NCI-H345 treated with DMSO at 0.1 percent for 48 hours (cell line): ENCODE results near the gene FRMD3.

Experiments
- DNase-seq: peaks from one replicate; lab custom pipeline; 2025; ENCODE audit not compliant: unreplicated experiment; lab: John Stamatoyannopoulos, UW

Gene FRMD3

DNA sequence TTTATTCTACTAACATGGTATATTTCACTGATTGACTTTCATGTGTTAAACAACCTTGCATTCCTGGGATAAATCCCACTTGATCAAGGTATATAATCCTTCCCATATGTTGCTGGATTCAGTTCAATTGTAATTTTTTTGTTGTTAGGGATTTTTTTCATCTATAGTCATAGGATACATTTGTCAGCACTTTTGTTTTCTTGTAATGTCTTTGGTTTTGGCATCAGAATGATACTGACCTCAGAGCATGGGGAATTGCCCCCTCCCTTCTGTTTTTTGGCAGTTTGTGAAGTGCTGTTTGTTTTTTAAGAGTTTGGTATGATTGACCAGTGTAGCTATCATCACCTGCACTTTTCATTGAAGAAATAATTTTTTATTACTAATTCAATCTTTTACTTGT is 298.5 kb downstream of the FRMD3 start:
- no peak for DNase-seq

DNA sequence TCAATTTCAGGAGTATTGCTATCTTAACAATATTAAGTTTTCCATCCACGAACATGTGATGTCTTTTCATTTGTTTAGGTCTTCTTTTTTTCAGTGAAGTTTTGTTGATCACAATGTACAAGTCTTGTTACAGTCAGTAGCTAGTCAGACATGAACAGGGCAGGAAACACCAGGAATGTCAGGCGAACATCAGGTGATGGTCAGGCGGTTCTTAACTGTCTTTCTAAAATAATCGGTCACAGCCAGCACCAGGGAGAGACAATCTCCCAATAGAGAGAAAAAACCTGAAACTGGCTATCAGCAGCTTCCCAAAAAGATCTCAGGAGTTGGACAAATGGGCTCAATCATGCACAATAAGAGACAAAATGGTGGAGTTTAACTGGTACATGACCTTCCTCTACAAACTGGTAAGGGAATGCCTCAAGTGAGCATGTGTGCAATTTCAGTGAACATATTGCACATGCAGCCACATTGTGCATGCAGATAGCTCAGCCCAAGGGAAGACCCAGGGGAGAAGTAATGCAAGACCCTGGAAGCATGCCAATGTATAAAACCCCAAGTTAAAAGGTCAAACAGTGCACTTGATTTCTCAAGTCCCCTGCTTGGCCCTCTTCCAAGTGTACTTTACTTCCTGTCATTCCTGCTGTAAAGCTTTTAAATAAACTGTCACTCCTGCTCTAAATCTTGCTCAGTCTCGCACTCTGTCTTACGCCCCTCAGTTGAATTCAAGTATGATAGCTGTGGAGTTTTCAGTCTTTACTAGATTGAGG is 299.1 kb downstream of the FRMD3 start:
- peak; percentile 18 for DNase-seq

DNA sequence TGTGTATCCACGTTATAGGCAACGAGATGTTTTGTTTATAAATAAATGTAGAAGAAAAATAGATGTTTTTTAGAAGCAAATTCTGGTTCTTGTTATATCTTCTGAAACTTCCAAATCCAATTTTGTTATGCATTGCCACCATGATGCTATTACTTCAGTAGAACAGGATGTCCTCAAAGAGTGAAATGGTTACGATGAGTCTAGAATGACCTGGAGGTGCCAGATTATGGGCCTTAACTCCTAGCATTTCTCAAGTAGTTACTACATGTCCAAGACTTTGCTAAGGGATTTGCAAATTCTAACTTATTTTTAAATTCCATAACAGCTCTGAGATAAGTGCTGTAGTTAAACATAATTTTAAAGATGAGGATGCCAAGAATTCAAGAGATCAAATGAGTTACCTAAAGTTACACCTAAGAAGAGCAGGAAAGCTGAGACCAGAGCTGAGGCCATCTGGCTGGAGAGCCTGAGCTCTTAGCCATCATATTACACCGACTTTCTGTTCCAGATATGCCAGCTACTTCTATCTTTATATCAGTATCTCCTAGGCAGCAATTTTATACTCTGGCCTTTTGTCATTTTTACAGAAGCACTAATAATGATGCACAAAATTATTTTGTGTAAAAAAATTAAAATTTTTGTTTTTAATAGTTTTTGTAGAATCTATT is 302.0 kb downstream of the FRMD3 start:
- DNase-seq = no peak

DNA sequence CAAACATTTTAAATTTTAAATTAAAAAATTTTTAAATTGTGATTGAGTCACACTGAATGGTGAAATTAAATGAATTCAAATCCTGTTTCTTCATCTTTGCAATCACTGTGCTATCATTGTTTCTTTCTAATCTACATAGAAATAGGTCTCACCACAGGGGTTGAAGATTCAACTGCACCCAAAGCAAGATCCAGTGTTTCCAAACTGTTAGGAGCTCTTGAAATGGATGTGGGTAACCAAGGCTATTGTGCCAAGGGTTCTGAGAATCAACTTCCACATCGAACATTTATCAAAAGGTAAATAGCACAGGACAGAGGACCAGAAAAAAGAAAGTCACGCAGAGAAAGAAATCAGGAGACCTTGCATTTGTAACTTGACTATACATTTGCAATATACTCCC is 302.7 kb downstream of the FRMD3 start:
- DNase-seq = no peak

DNA sequence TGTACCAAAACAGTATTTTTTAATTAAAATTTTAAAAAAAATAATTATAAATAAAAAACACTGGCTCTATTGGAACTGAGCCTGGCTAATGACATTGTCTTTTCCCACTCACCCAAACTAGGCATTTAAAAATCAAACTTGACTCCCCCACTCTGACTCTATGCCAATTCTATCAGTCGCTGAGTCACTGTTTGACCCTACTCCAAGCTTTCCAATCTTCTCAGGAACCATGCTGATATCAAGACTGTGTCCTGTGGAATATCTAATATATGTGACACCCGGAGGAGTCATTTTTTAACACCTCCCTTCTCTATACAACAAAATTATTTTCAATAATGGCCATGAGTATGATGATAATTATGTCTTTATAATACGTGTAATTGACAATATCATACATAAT is 303.7 kb downstream of the FRMD3 start:
- DNase-seq = no peak

DNA sequence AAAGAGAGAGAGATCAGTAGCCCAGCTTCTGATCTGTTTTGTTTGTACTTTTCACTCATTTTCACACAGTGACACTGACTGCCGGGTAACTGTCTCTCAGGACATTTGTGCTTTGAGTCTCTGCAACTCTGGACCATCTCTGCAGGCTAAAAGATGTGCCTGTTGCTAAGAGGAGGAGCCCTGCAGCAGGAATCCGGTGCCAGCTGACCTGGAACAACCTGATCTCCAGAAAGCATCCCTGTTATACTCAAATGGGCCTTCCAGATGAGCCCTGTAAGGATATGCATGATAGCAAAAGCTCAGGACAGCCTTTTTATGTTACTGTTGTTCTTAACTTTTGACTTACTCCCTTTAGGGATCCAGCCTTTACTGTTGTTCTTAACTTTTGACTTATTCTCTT is 304.6 kb downstream of the FRMD3 start:
- no peak for DNase-seq

DNA sequence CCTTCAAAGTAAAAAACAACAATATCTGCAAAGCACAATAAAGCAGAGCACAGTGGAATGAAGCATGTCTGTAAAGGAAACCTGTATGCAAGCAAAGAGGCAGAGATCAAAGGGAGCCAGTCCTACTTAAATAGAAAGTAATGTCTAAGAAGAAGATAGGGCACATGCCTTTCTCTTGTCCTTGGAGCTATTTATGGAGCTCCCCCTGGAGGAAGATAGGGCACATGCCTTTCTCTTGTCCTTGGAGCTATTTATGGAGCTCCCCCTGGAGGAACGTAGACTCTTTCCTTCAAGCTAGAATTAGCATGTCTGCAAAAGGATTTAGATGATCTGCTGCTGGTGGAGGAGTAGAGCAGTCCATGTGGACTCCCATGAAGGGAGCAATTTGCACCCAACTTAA is 307.2 kb downstream of the FRMD3 start:
- DNase-seq = no peak

DNA sequence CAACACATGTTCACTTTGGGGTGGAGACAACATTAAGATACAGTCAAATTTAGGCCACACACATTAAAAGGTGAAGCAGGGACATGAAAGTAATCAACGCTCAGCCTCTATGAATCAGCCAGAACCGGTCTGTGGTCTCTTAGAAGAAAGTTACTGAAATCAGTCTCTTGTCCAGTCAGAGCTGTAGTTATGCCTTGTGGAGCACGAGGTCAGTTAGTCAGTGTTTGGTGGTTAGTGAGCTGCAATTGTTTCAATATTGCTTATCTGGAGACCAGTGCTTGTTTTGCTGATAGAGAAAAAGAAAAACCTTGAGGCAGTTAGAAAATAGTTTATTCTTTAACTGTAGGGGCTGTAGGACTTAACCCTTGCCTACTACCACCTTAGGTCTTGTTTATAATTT is 317.5 kb downstream of the FRMD3 start:
- DNase-seq = no peak

DNA sequence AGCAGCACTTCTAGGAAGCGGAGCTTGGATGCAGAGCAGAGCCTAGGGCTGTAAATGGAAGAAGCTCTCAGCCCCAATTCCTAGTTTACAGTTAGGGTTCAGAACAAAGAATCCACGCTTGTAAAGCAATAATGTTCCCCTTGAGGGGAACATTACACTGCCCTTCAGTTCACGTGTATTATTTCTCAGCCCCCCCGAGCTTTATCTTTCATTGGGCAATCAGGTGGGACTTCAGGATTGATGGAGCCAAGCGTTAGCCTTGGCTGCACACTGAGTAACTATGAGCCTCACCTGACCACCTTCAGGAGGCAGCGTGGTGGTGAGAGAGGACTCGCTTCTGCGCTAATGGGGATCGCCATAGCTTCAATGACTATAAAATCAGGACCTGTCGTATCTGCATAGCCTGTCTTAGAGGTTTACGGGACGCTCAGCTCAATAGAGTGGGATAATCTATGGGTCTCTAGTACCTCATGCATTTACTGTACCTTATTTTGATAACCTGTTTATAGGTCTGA is 318.2 kb downstream of the FRMD3 start:
- DNase-seq = no peak

DNA sequence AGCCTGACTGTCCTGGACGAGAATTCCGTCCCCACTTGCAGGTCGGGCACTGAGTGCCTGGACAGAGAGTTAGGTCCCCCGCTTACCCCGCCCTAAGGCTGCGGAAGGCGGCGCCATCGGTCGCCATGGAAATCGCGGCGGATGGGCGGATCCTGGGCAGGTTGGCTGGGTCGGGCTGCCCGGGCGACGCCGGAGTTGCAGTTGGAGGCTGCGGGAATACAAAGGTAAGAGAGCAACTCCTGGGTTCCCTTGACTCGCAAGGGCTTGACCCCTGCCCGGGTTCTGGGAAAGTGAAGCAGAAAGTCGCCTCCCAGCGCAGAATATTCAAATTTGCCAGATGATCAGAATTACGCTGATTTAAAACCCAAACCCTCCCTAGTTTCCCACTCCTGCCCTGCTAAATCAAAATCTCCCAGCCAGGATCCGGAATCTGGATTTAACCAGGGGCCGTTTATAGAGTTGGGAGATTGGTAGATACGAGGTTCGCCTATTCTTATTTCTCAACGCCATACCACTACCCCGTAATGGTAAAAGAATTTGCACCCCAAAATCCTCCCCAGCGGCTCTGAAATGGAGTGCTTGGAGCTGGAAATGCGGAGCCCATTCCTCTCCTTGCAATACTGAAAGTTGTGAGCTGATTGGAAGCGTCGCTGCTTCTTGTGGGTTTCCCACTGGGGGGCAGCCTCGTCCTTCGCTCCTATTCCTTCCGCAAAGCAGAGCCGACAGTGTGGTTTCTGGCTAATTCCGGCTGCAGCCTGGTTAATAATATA is 318.9 kb downstream of the FRMD3 start:
- peak; percentile 6 for DNase-seq

DNA sequence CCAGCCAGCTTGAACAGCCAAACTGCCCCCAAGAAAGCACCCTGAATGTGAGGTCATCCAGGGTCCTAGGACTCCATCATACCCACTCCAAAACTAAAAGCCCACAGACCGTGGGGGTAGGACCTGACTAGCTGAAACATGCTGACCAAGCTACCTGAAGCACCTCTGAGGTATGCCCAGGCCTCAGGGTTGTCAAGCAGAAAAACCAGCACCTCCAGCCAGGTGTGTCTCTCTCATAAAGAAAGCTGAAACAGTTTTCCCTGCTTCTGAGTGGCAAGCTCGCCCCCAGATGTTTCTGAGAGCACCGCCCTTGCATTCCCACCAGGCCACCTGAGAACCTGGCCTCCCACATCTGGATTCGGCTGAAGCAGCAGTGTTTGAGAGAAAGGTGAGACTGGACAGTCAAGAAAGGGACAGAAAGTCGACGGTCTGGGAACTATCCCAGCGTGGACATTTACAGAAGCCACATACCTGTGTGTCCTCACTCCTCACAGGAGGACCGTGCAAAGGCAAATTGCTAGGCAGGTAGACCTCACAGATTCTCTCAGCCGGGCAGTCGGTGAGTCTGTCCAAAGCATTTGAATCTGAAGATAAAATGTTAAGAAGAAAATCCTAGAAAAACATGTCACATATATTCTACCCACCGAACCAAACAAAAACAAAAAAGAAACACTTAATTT is 319.6 kb downstream of the FRMD3 start:
- no peak for DNase-seq

DNA sequence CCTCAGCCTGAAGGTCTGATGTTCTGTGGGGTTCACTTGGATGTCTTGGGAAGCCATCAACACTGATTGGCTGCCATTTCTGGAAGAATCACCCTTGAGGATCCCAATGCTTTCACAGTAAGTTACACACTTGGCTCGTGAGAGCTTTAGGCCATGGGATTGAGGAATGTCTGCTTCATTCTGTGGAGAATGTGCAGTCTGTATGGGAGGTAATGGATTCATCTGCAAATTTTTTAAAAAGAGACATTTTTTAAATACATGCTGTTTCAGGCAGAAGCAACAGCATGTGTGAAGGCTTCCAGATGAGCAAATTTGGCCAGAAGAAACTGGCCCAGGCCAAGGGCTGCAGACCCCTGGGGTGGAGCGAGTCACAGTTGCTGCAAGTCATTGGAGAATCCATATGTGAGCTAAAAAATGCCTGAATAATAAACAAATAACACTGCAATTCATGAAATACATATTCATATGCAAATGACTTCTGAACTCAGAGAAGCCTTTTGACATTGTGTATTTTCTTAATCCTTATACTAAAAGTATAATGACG is 328.9 kb downstream of the FRMD3 start:
- DNase-seq = no peak

DNA sequence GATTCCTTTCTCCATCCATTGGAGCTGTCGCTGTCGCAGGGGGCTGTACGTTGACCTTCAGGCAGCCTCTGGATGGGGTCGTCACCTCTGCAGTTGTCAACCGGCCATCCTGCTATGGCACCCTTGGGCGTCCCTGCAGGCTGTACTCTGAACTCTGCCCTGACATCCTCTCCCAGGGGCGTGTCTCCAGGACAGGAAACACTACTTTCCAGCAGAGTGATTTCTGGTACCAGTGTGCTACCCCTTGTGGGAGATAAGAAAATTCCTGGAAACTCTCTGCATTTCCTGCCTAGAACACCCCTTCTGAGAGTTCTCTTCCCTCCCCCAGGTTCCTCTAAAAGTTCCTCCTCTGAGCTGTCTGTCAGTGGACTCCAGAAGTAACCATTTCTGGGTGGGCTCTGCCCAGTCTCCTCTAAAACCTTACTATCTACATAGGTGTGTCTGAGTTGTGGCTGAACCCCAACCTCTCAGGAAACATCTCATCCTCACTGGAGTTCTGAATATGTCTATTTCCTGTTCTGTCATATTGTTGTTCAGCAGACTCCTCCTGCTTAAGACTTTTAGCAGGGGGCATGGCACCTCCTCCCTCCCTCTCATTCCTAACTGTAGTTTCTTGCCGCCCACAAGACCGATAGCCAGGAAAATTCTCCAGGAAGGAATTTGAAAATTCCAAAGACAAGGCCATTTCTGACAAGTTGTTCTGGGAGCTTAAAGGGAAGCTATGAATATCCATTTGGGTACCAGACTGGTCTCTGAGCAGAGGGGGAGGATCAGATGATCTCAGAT is 329.9 kb downstream of the FRMD3 start:
- no peak for DNase-seq

DNA sequence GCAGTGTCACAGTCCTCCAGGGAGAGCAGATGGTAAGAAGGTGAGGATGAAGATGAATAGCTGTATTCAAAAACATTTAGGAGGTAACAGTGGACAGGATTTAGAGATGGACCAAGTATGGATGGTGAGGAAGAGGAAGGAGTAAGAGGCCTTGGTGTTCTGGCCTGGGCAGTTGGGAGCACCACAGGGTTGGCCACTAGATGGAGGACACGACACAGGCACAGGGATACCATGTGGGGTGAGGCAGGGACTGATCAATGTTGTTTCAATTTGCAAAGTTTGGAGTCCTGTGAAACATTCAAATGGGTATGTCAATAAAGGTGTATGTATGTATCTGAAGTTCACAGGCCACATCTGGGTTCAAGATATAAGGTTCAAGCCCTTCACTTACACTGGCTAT is 334.2 kb downstream of the FRMD3 start:
- DNase-seq = no peak

DNA sequence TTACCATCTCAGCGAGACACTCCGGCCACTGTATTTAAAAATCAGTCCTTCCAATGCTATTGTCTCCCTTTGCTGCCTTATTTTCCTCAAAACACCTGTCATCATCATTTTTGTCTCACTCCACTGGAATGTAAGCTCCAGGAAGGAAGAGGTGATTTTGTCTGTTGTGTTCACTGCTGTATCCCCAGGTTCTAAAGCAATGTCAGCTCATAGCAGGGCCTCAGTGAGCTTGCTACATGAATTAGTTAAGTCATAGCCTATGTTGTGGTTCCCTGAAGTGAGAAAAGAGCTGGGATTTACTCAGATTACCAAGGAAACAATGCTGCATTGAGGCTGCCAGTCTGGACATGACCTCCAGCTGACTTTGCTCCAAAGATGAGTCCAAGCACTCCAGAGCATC is 337.7 kb downstream of the FRMD3 start:
- no peak for DNase-seq

DNA sequence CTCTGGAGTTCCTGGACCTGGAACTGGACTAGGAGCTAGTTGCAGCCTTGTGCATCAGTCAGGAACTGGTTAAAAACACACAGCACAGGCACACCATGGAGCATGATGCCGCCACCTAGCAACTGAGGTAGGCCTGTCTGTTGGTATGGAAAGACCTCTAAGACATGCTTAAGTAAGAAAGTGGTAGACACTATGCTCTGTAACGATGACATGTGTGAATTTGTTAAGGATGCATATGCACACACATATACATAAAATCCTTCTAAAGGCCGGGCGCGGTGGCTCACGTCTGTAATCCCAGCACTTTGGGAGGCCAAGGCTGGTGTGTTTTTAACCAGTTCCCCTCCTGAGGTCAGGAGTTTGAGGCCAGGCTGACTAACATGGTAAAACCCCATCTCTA is 338.4 kb downstream of the FRMD3 start:
- no peak for DNase-seq

DNA sequence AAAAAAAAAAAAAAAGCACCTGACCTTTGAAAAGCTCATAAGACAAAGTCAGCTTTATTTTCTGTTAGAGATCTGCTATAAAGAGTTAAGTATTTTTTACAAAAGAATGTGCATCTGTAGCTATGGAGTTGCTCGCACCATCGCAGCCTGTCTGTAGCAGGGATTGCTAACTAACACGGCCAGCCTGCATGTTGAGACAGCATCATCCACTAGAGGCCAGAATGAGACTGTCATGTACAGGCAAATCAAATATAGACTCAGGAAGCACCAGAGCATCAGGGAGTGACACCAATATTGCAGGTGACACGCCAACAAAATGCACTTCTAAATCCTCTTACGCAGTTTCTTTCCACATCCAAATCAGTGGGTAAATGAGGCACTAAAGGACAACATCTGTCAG is 339.0 kb downstream of the FRMD3 start:
- DNase-seq = peak; percentile 3

DNA sequence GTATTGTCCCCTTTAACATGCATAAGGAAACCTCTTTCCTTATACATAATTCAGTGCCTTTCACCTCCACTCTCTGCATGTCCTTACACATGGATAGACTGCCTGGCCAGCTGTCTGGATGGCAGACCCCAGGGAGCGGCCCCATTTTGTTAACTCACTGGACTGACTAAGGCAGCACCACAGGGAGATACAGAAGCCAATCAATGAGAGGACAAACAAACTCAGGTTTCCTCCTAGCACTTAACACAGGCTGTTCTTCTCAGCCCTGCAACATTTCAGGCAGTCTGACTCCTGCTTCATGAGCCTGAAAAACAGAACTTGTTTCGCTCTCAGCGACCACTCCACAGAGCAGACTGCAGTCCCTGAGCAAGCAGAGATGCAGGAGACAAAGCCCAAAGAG is 339.8 kb downstream of the FRMD3 start:
- no peak for DNase-seq

DNA sequence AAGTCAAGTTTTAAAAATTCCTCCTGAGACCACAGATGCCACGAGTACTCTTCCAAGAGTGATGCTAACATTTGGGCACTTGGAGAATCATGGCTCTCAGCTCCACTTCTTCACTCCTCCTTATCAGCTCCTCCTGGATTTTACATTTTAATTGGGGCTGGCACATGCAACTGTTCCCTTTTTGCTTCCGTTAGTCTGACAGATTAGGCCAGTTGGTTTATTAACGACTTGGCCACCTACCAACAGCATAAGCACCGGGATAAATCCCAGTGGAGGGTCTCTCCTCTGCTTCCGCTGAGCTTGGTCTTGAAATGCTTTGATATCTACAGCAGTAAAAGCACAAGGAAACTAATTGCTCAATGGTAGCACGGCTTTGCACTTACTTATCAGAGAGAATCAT is 340.6 kb downstream of the FRMD3 start:
- no peak for DNase-seq

DNA sequence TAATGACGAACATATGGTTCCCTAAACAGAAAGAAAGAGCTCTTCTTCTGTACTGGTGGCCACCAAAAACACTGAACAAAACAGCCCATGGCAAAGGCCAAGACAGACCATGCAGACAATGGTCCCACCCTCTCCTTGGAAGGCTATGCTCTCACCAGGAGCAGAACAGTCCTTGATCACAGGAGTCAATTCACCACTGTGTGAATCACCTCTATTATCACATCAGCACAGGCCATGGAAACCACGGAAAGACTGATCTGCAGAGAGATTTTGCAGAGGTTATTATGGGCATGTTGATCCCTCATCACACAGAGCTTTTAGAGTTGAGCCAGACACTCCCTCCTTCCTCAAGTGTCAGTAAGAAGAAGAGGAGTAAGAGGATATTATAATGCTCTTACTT is 341.3 kb downstream of the FRMD3 start:
- no peak for DNase-seq
